Measurements from ENCODE around the gene THUMPD1. TPM values are rescaled to one million over a fixed set of nuclear protein-coding genes. Genes with fewer than 3 reads are reported as not detected.
"Not testable (repeated sequence)": the region's sequence is repeated elsewhere in the genome, so short reads cannot be mapped to it uniquely, and the experiment has no call there.

Gene THUMPD1
- total RNA-seq, 1 donor from 2014 or later = 40.7 TPM

- intact Hi-C loops (cut with DNase I) = no loop called here
- ATAC-seq = no peak
- TF ChIP-seq CTCF (IDR thresholded peaks at IDR 0.05) = no peak
Observed at GRCh38 chr16:20696618-20697017, 45.0 kb downstream of the THUMPD1 start.

DNA sequence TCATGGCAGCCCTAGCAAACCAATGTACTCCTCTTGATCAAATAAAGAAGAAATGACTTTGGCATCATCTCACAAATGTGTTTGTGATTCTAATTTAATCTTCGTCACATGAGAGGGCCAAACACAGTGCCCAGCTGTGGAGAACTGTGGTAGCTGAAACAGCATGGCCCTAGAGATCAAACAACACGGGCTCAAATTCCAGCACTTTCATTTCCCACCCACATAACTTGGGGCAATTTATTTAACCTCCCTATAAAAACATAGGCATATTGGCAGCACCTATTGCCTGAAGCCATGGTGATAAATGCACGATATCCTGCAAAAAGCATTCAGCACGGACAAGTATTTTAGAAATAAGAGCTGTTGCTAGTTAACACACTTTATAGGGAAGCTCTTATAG, 46.6 kb downstream of the THUMPD1 start:
- ATAC-seq = no peak
- Histone ChIP-seq H3K27ac (no peak overlapping the region), H3K4me1 (no peaks in the 10 kb centered on the region), H3K4me3 (no peak overlapping the region), H3K9me3 (no peaks in the 10 kb centered on the region), H3K27me3 (no peaks in the 10 kb centered on the region), H3K36me3 (no peaks in the 10 kb centered on the region)
- intact Hi-C loops (cut with DNase I) = no loop called here
- no peak for TF ChIP-seq CTCF (IDR thresholded peaks at IDR 0.05)
- no peak for DNase-seq

More at GRCh38 chr16:20696618-20697017, 45.0 kb downstream of the THUMPD1 start:
- H3K4me1 ChIP-seq = no peaks in the 10 kb centered on the region
- no peak overlapping the region for H3K27ac ChIP-seq
- no peak for DNase-seq
- H3K4me3 ChIP-seq = no peak overlapping the region
- H3K27me3 ChIP-seq = no peaks in the 10 kb centered on the region
- H3K9me3 ChIP-seq = no peaks in the 10 kb centered on the region
- H3K36me3 ChIP-seq = no peaks in the 10 kb centered on the region

DNA sequence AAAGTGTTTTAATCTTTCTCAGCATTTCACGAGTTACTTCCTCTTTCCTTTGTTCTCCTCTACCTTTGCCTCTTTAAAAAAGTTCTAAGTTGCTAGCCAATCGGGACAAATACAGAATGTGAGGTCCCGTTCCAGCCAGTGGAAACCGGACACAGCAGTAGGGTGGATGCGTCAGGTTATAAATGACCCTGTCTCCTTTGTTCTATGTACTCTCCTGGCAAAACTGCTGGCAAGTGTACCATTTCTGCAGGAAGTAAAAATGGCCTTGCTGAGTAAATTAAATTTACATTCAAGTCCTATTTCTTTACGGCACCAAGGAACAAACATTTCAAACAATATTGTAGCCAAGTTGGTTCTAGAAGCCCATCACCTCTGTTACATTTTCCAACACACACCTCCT, 47.5 kb downstream of the THUMPD1 start:
- H3K27ac ChIP-seq; H3K4me1 ChIP-seq; H3K36me3 ChIP-seq; ATAC-seq; H3K4me3 ChIP-seq; H3K9me3 ChIP-seq; DNase-seq; intact Hi-C loops (cut with DNase I); H3K27me3 ChIP-seq: not testable (repeated sequence)

DNA sequence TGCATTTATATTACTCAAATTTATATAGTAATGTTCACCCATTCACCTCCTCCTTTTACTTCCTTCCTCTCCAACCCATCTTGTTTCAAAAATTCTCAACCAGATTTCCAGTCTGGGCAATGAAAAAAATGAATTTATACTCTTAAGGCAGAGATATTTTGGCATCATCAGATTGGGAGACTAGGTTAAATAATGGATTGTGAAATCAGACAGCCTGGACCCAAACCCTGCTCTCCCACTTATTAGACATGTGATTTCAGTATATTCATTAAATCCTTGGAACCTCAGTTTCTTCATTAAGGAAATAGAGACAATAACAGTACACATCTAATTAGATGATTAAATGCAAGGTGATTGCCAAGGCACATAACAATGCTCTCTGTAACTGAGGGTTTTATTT, 52.0 kb downstream of the THUMPD1 start:
- H3K4me1 ChIP-seq = no peaks in the 10 kb centered on the region
- H3K27me3 ChIP-seq = no peaks in the 10 kb centered on the region
- ATAC-seq (no peak), DNase-seq (no peak)
- H3K36me3 ChIP-seq = no peaks in the 10 kb centered on the region
- TF ChIP-seq CTCF (IDR thresholded peaks at IDR 0.05) = no peak
- no peak overlapping the region for H3K27ac ChIP-seq
- no peak overlapping the region for H3K4me3 ChIP-seq
- no peaks in the 10 kb centered on the region for H3K9me3 ChIP-seq
- intact Hi-C loops (cut with DNase I) = no loop called here

DNA sequence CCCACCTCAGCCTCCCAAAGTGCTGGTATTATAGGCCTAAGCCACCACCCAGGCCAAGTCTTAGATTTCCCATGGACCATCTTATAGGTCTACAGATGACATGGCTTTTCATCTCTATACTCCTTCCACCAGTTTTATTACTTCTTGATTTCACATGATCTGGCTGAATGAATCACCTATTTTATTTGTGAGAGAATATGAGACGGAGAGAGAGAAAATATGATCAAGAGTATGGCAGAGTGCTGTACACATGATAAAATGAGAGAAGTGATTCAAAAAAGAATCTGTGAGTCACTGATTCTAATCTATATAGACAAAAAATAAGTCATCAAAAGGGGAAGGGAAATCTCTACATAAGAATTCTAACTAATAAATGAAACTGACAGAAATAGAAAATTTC, 57.8 kb downstream of the THUMPD1 start:
- intact Hi-C loops (cut with DNase I) = no loop called here
- Histone ChIP-seq H3K9me3 (no peaks in the 10 kb centered on the region), H3K36me3 (no peaks in the 10 kb centered on the region), H3K27ac (no peak overlapping the region), H3K4me3 (no peak overlapping the region), H3K4me1 (no peaks in the 10 kb centered on the region), H3K27me3 (no peaks in the 10 kb centered on the region)
- no peak for TF ChIP-seq CTCF (IDR thresholded peaks at IDR 0.05)
- DNase-seq = no peak
- ATAC-seq = no peak

Other genes starting within 250 kb of the THUMPD1 start
- not detected for gene ACSM2B, start 165.5 kb downstream of the THUMPD1 start, total RNA-seq
- 0.52 TPM for gene ACSM1, start 44.1 kb downstream of the THUMPD1 start, total RNA-seq
- 34.3 TPM for gene ACSM3, start 22.2 kb upstream of the THUMPD1 start, total RNA-seq
- 16.5 TPM for gene ERI2, start 64.7 kb upstream of the THUMPD1 start, total RNA-seq
- gene REXO5, start 64.7 kb upstream of the THUMPD1 start, total RNA-seq = 1.4 TPM
- 28.7 TPM for gene DCUN1D3, start 158.5 kb upstream of the THUMPD1 start, total RNA-seq
- 28.9 TPM for gene LYRM1, start 159.0 kb upstream of the THUMPD1 start, total RNA-seq